ENCODE measurements around the gene VPS51.

DNA sequence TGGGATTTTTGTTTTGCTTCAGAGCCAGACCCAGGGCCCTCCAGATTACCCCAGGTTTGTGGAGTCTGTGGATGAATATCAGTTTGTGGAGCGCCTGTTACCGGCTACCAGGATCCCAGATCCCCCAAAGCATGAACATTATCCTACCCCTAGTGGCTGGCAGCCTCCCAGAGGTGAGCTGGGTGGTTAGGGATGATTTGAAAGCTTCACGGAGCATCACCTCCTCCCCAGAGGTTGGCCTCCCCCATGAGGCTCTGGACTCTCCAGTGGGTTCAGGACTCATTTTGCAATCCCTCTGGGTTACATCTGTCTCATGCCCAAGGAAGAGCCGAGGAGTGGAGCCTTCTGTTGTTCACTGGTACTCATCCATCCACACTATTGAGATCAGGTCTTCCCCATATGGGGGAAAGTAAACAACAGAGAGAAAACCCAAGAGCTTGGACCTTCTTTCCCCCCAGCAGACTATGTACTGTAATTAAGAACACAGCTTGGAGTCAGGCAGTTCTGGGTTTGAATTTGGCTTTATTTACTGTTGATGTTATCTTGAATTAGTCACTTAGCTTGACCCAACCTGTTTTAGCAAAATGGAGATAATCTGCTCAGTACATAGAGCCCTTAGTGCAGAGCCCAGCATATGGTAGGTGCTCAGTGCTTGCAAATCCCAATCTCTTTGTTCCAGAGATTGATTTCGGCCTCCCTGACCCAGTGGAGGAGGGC lies 28.6 kb downstream of the VPS51 start:
- TF ChIP-seq, protein P1, sequence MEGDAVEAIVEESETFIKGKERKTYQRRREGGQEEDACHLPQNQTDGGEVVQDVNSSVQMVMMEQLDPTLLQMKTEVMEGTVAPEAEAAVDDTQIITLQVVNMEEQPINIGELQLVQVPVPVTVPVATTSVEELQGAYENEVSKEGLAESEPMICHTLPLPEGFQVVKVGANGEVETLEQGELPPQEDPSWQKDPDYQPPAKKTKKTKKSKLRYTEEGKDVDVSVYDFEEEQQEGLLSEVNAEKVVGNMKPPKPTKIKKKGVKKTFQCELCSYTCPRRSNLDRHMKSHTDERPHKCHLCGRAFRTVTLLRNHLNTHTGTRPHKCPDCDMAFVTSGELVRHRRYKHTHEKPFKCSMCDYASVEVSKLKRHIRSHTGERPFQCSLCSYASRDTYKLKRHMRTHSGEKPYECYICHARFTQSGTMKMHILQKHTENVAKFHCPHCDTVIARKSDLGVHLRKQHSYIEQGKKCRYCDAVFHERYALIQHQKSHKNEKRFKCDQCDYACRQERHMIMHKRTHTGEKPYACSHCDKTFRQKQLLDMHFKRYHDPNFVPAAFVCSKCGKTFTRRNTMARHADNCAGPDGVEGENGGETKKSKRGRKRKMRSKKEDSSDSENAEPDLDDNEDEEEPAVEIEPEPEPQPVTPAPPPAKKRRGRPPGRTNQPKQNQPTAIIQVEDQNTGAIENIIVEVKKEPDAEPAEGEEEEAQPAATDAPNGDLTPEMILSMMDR (IDR thresholded peaks at IDR 0.05; ENCODE audit: insufficient read depth, low read depth, low read length), result no peak
- TF ChIP-seq EZH2 (IDR thresholded peaks at IDR 0.05; ENCODE audit: insufficient read depth, low read length), result no peak
